Prostate gland (tissue), 2 donors: ENCODE data around the gene RNF138.

Source experiments
- POLR2A ChIP-seq: fragments of 450-650 bp; IDR thresholded peaks from one replicate; pipeline ENCODE4 v1.6.1; 2016; ENCODE audit warnings: antibody characterized with exemption, mild to moderate bottlenecking
- TF ChIP-seq, protein P1 (sequence below), 4 experiments: fragments of 200-600 bp in 2 of 4; fragments of 450-650 bp in 2 of 4; sonication (generic) in 2 of 4; IDR thresholded peaks; 1 replicate in 3 of 4; 2 replicates in 1 of 4; pipeline ENCODE4 v1.5.1; 2016 to 2019; ENCODE audit warnings: antibody characterized with exemption in 4 of 4, mild to moderate bottlenecking in 2 of 4, moderate library complexity in 2 of 4

DNA sequence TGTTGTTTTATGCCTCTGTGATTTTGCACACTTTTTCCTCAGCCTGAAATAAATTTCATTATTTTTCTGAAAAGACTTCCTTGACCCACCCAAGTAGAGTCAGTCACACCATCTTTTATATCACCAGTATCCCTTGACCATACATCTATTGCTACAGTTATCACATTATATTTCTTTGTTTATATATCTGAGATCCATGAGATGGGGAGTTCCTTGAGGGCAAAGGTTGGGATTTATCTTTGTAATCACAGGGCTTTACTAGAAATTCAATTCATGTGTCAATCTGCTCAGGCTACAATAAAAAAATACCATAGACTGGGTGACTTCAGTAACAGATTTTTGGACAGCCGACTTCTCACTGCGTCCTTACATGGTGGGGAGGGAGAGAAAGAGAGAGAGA lies 12.8 kb upstream of the RNF138 start:
- TF ChIP-seq, protein P1, sequence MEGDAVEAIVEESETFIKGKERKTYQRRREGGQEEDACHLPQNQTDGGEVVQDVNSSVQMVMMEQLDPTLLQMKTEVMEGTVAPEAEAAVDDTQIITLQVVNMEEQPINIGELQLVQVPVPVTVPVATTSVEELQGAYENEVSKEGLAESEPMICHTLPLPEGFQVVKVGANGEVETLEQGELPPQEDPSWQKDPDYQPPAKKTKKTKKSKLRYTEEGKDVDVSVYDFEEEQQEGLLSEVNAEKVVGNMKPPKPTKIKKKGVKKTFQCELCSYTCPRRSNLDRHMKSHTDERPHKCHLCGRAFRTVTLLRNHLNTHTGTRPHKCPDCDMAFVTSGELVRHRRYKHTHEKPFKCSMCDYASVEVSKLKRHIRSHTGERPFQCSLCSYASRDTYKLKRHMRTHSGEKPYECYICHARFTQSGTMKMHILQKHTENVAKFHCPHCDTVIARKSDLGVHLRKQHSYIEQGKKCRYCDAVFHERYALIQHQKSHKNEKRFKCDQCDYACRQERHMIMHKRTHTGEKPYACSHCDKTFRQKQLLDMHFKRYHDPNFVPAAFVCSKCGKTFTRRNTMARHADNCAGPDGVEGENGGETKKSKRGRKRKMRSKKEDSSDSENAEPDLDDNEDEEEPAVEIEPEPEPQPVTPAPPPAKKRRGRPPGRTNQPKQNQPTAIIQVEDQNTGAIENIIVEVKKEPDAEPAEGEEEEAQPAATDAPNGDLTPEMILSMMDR (IDR thresholded peaks at IDR 0.05) = no peak
- TF ChIP-seq POLR2A = no peak
